A549 (cell line): ENCODE measurements around the gene ZNF597.

Experiments used
- CTCF ChIP-seq: fragments of >200 bp; sonication (Bioruptor Twin); formaldehyde crosslinking; IDR thresholded peaks from 3 replicates; pipeline ENCODE4 v1.5.1; 2016
- ELK1 ChIP-seq: fragments of 150-350 bp; IDR thresholded peaks from 2 replicates; pipeline ENCODE4 v1.6.1; 2014; ENCODE audit warnings: low read depth, mild to moderate bottlenecking, low read length
- KDM1A ChIP-seq: fragments of 200-600 bp; sonication (generic); IDR thresholded peaks from 2 replicates; pipeline ENCODE4 v1.6.1; 2016; ENCODE audit warnings: low read depth, mild to moderate bottlenecking
- NPAS2 ChIP-seq: fragments of 250-450 bp; sonication (Bioruptor Pico); IDR thresholded peaks from 2 replicates; pipeline ENCODE4 v1.8.0; 2022; ENCODE audit warnings: mild to moderate bottlenecking, moderate library complexity, borderline replicate concordance
- POLR2A ChIP-seq: IDR thresholded peaks from 2 replicates; pipeline ENCODE4 v1.6.1; 2012; ENCODE audit warnings: mild to moderate bottlenecking, low read length
- SMC3 ChIP-seq: fragments of >200 bp; sonication (Bioruptor Twin); formaldehyde crosslinking; IDR thresholded peaks from 3 replicates; pipeline ENCODE4 v1.6.1; 2018; ENCODE audit warnings: inconsistent platforms
- SREBF2 ChIP-seq: fragments of 450-650 bp; IDR thresholded peaks from 2 replicates; pipeline ENCODE4 v1.6.1; 2014; ENCODE audit warnings: mild to moderate bottlenecking, moderate library complexity

GRCh38 chr16:3469736-3470135 is 26.4 kb upstream of the ZNF597 start:
- TF ChIP-seq POLR2A = no peak
- TF ChIP-seq CTCF = no peak
- TF ChIP-seq KDM1A = no peak
- TF ChIP-seq SREBF2 = no peak
- no peak for TF ChIP-seq SMC3
- TF ChIP-seq NPAS2 = no peak
- TF ChIP-seq ELK1 = no peak
